Neuronal stem cell (in vitro differentiated cells): ENCODE measurements around the gene ALDH1A3.

ENCODE experiments used
- DNase-seq: peaks from one replicate; pipeline ENCODE4 v3.0.0-alpha.2; 2013; ENCODE audit warnings: low spot score
- H2AFZ ChIP-seq: one replicate; pipeline ENCODE4 v1.6.1; 2013; ENCODE audit warnings: mild to moderate bottlenecking, low read length, inconsistent platforms
- H2AK5ac ChIP-seq: 2 replicates; pipeline ENCODE4 v1.6.1; 2013; ENCODE audit warnings: low read depth, mild to moderate bottlenecking, inconsistent platforms, low read length, moderate library complexity, mixed read lengths
- H2BK120ac ChIP-seq: 2 replicates; pipeline ENCODE4 v1.6.1; 2013; ENCODE audit warnings: low read depth, mild to moderate bottlenecking, inconsistent platforms, low read length, moderate library complexity, mixed read lengths
- H2BK12ac ChIP-seq: one replicate; pipeline ENCODE4 v1.6.1; 2013; ENCODE audit warnings: low read length, inconsistent platforms
- H2BK15ac ChIP-seq: 2 replicates; pipeline ENCODE4 v1.6.1; 2013; ENCODE audit warnings: mild to moderate bottlenecking, low read length, inconsistent platforms, mixed read lengths
- H2BK5ac ChIP-seq: one replicate; pipeline ENCODE4 v1.6.1; 2013; ENCODE audit warnings: inconsistent platforms, mild to moderate bottlenecking, low read length, moderate library complexity
- H3K14ac ChIP-seq: one replicate; pipeline ENCODE4 v1.6.1; 2013; ENCODE audit warnings: low read length, inconsistent platforms
- H3K18ac ChIP-seq: 2 replicates; pipeline ENCODE4 v1.6.1; 2013; ENCODE audit warnings: low read length, inconsistent platforms
- H3K23ac ChIP-seq: 2 replicates; pipeline ENCODE4 v1.6.1; 2013; ENCODE audit warnings: low read depth, mild to moderate bottlenecking, mixed read lengths, low read length, inconsistent platforms; ENCODE audit not compliant: poor library complexity
- H3K27ac ChIP-seq: replicated peaks from 3 replicates; pipeline ENCODE4 v1.5.1; 2013; ENCODE audit warnings: low read length, inconsistent platforms
- H3K27me3 ChIP-seq, 3 experiments: 2 replicates each; pipeline ENCODE4 v1.6.1; 2013; ENCODE audit warnings: low read length in 3 of 3, mild to moderate bottlenecking in 2 of 3, inconsistent platforms in 1 of 3, low read depth in 1 of 3, mixed read lengths in 1 of 3, moderate library complexity in 1 of 3; ENCODE audit not compliant: control insufficient read depth in 3 of 3, insufficient read depth in 3 of 3
- H3K36me3 ChIP-seq, 2 donors: replicated peaks in 1 of 2; 2 replicates each; pipeline ENCODE4 v1.6.1; 2013; ENCODE audit warnings: low read length in 2 of 2; ENCODE audit not compliant: control insufficient read depth in 2 of 2, insufficient read depth in 2 of 2
- H3K4ac ChIP-seq: 2 replicates; pipeline ENCODE4 v1.6.1; 2013; ENCODE audit warnings: inconsistent platforms, mild to moderate bottlenecking, low read length, moderate library complexity
- H3K4me1 ChIP-seq, 2 donors: 1 replicate in 1 of 2; 2 replicates in 1 of 2; pipeline ENCODE4 v1.6.1; 2013; ENCODE audit warnings: low read length in 2 of 2, low read depth in 1 of 2; ENCODE audit not compliant: control insufficient read depth in 2 of 2, insufficient read depth in 1 of 2
- H3K4me2 ChIP-seq: one replicate; pipeline ENCODE4 v1.6.1; 2013; ENCODE audit warnings: mild to moderate bottlenecking, low read length, inconsistent platforms; ENCODE audit not compliant: insufficient read depth, poor library complexity, severe bottlenecking
- H3K4me3 ChIP-seq, 2 donors: 2 replicates each; pipeline ENCODE4 v1.5.1; 2013; ENCODE audit warnings: low read length in 2 of 2, mild to moderate bottlenecking in 2 of 2, inconsistent platforms in 1 of 2, moderate library complexity in 1 of 2
- H3K79me1 ChIP-seq: one replicate; pipeline ENCODE4 v1.6.1; 2013; ENCODE audit warnings: low read depth, mild to moderate bottlenecking, inconsistent platforms, low read length, moderate library complexity
- H3K9ac ChIP-seq: one replicate; pipeline ENCODE4 v1.6.1; 2013; ENCODE audit warnings: mild to moderate bottlenecking, low read depth, low read length, inconsistent platforms; ENCODE audit not compliant: poor library complexity
- H3K9me3 ChIP-seq, 2 donors: replicated peaks in 1 of 2; 2 replicates each; pipeline versions ENCODE3 to v1.6.1; 2013; ENCODE audit warnings: low read length in 2 of 2, mild to moderate bottlenecking in 2 of 2, inconsistent platforms in 1 of 2, low read depth in 1 of 2, mixed read lengths in 1 of 2, moderate library complexity in 1 of 2; ENCODE audit not compliant: control insufficient read depth in 2 of 2, insufficient read depth in 1 of 2
- H4K8ac ChIP-seq: one replicate; pipeline ENCODE4 v1.6.1; 2013; ENCODE audit warnings: low read depth, mild to moderate bottlenecking, inconsistent platforms, low read length, moderate library complexity
- H4K91ac ChIP-seq: one replicate; pipeline ENCODE4 v1.6.1; 2013; ENCODE audit warnings: low read length, low read depth, mild to moderate bottlenecking, inconsistent platforms; ENCODE audit not compliant: poor library complexity
- WGBS, 2 donors: extraction: QIAGEN DNeasy Blood & Tissue Kit; methylation state at CpG; one replicate each; pipeline ENCODE4 v1.1.7; 2013; ENCODE audit warnings: missing lambda C conversion rate in 2 of 2, mixed read lengths in 1 of 2; ENCODE audit not compliant: insufficient read length in 2 of 2, insufficient replicate concordance in 1 of 2; ENCODE audit errors: extremely low coverage in 2 of 2; 5-methylcytosine and 5-hydroxymethylcytosine counted together

Gene ALDH1A3

GRCh38 chr15:100951965-100952364, 72.3 kb downstream of the ALDH1A3 start:
- Histone ChIP-seq H3K36me3 (no peaks in the 10 kb centered on the region), H3K9ac (no peak overlapping the region), H3K18ac (no peak overlapping the region), H4K8ac (no peak overlapping the region), H4K91ac (no peak overlapping the region), H3K23ac (no peak overlapping the region), H2BK12ac (no peak overlapping the region), H3K4ac (no peak overlapping the region), H3K27me3 (no peaks in the 10 kb centered on the region), H3K79me1 (no peaks in the 10 kb centered on the region), H3K9me3 (peaks cover 0 to 2% of the 10 kb centered on the region in 2 donors), H2AK5ac (no peak overlapping the region), H3K14ac (no peak overlapping the region), H3K4me3 (no peak overlapping the region), H3K27ac (no peak overlapping the region), H2BK15ac (no peak overlapping the region), H3K4me1 (no peaks in the 10 kb centered on the region), H2BK5ac (no peak overlapping the region), H2BK120ac (no peak overlapping the region), H2AFZ (no peak overlapping the region), H3K4me2 (no peak overlapping the region)
- DNase-seq: no peak
- WGBS, 2 donors: no CpG with 5 or more reads among the region's 5 CpGs

- no peaks in the 10 kb centered on the region for H3K27me3 ChIP-seq
- H3K4ac ChIP-seq: no peak overlapping the region
- H3K79me1 ChIP-seq: no peaks in the 10 kb centered on the region
- H2BK5ac ChIP-seq: no peak overlapping the region
- H2AFZ ChIP-seq: no peak overlapping the region
- no peak overlapping the region for H3K9ac ChIP-seq
- no peak overlapping the region for H4K91ac ChIP-seq
- H3K4me1 ChIP-seq: no peaks in the 10 kb centered on the region
- no peak for DNase-seq
- no peak overlapping the region for H3K27ac ChIP-seq
- H3K4me2 ChIP-seq: no peak overlapping the region
- H4K8ac ChIP-seq: no peak overlapping the region
- H2BK120ac ChIP-seq: no peak overlapping the region
- H3K36me3 ChIP-seq: no peaks in the 10 kb centered on the region
- no CpG with 5 or more reads among the region's 3 CpGs for WGBS, 2 donors
- H3K4me3 ChIP-seq: no peak overlapping the region
- H3K23ac ChIP-seq: no peak overlapping the region
- H2AK5ac ChIP-seq: no peak overlapping the region
- H3K14ac ChIP-seq: no peak overlapping the region
- H3K9me3 ChIP-seq: peaks cover 0 to 2% of the 10 kb centered on the region in 2 donors
- H2BK15ac ChIP-seq: no peak overlapping the region
- H2BK12ac ChIP-seq: no peak overlapping the region
- no peak overlapping the region for H3K18ac ChIP-seq
Observed at GRCh38 chr15:100952566-100952965, 72.9 kb downstream of the ALDH1A3 start.

GRCh38 chr15:100958326-100959065, 78.9 kb downstream of the ALDH1A3 start:
- no peak overlapping the region for H3K18ac ChIP-seq
- H2BK120ac ChIP-seq: no peak overlapping the region
- no peak overlapping the region for H4K8ac ChIP-seq
- no peaks in the 10 kb centered on the region for H3K9me3 ChIP-seq
- H2AFZ ChIP-seq: no peak overlapping the region
- H2BK5ac ChIP-seq: no peak overlapping the region
- H3K4me2 ChIP-seq: no peak overlapping the region
- H4K91ac ChIP-seq: no peak overlapping the region
- DNase-seq: no peak
- H3K4me3 ChIP-seq: no peak overlapping the region
- H3K27ac ChIP-seq: no peak overlapping the region
- no peak overlapping the region for H3K4ac ChIP-seq
- H2BK15ac ChIP-seq: no peak overlapping the region
- no CpG with 5 or more reads among the region's 10 CpGs for WGBS, 2 donors
- no peaks in the 10 kb centered on the region for H3K4me1 ChIP-seq
- H2BK12ac ChIP-seq: no peak overlapping the region
- no peaks in the 10 kb centered on the region for H3K36me3 ChIP-seq
- peaks cover 0 to 8% (median 0%) of the 10 kb centered on the region in 3 experiments for H3K27me3 ChIP-seq
- no peaks in the 10 kb centered on the region for H3K79me1 ChIP-seq
- H3K9ac ChIP-seq: no peak overlapping the region
- H3K14ac ChIP-seq: no peak overlapping the region
- H3K23ac ChIP-seq: no peak overlapping the region
- H2AK5ac ChIP-seq: no peak overlapping the region

DNA sequence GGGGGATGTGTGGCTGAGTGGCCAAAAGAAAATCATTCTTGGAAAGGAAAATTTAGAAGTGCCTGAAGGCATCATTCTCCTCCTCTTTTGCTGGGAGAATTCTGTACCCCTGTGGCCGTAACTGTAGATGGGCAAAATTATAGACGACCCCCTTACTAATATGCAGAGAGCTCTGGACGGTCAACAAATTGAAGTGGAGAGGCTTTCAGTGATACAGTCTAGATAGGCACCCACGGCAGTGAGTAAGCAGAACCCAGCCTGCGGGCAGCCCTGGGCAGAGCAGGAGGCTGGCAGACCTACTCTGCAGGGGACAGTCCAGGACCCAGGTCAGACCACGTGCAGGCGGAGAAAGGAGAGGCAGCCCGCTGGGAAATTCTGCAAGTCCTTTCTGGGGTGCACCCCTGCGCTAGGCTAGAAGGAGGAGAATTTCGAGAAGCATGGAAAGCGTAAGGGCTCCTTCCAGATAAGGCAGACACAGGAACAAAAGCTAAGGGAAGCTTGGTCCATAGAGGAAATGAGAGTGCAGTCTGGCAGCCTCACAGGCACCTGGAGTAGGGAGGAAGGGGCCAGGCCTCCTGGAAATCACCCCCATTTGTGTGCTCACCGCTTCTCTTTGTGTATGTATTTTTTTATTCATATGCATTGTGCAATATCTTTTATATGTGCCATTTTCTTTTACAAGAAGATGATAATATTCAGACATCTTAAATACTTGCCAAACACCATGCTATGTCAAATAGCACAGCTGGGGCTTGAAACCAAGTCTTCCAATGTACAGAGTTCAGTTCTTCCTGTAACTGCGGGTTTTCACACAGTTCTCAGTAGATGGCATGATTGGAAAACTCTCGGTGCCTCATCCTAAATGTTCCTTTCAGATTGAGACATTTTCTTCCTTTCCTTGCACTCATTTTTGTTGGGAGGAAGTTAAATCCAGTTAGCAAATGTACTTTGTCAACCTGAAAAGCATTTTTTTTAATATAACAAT, 79.7 kb downstream of the ALDH1A3 start:
- H2BK5ac ChIP-seq: no peak overlapping the region
- H2AK5ac ChIP-seq: no peak overlapping the region
- H3K27ac ChIP-seq: no peak overlapping the region
- DNase-seq: no peak
- H3K4ac ChIP-seq: no peak overlapping the region
- no peak overlapping the region for H3K18ac ChIP-seq
- H3K9me3 ChIP-seq: no peaks in the 10 kb centered on the region
- H3K23ac ChIP-seq: peak overlapping the region; percentile 20
- no peak overlapping the region for H3K14ac ChIP-seq
- H3K27me3 ChIP-seq: peaks cover 0 to 15% (median 0%) of the 10 kb centered on the region in 3 experiments
- no peak overlapping the region for H2BK15ac ChIP-seq
- no peaks in the 10 kb centered on the region for H3K36me3 ChIP-seq
- no peaks in the 10 kb centered on the region for H3K79me1 ChIP-seq
- no peak overlapping the region for H3K9ac ChIP-seq
- H2AFZ ChIP-seq: no peak overlapping the region
- no peak overlapping the region for H3K4me2 ChIP-seq
- H2BK12ac ChIP-seq: no peak overlapping the region
- H4K8ac ChIP-seq: no peak overlapping the region
- H4K91ac ChIP-seq: no peak overlapping the region
- no CpG with 5 or more reads among the region's 14 CpGs for WGBS, 2 donors
- H3K4me3 ChIP-seq: no peak overlapping the region
- no peaks in the 10 kb centered on the region for H3K4me1 ChIP-seq
- no peak overlapping the region for H2BK120ac ChIP-seq
